ENCODE measurements around the gene RXFP2.

Gene RXFP2

GRCh38 chr13:31767175-31767900 is 28.0 kb downstream of the RXFP2 start:
- no peak for DNase-seq (ENCODE audit: low read depth in 2 of 3, low spot score in 1 of 3)

GRCh38 chr13:31768351-31768750 is 29.0 kb downstream of the RXFP2 start:
- no peak for DNase-seq (ENCODE audit: low read depth in 2 of 3, low spot score in 1 of 3)

- no peak for DNase-seq (ENCODE audit: low read depth in 2 of 3, low spot score in 1 of 3)
These were observed 30.2 kb downstream of the RXFP2 start for GRCh38 chr13:31769575-31769974.

- no peak for DNase-seq (ENCODE audit: low read depth in 2 of 3, low spot score in 1 of 3)
These were observed 32.9 kb downstream of the RXFP2 start for GRCh38 chr13:31772231-31772630.

- no peak for DNase-seq (ENCODE audit: low read depth in 2 of 3, low spot score in 1 of 3)
These were observed 34.2 kb downstream of the RXFP2 start for GRCh38 chr13:31773538-31773937.

GRCh38 chr13:31774186-31774750 is 34.9 kb downstream of the RXFP2 start:
- no peak for DNase-seq (ENCODE audit: low read depth in 2 of 3, low spot score in 1 of 3)

- no peak for DNase-seq (ENCODE audit: low read depth in 2 of 3, low spot score in 1 of 3)
These were observed 35.8 kb downstream of the RXFP2 start for GRCh38 chr13:31775148-31775547.

GRCh38 chr13:31775686-31776085 is 36.4 kb downstream of the RXFP2 start:
- DNase-seq (ENCODE audit: low read depth in 2 of 3, low spot score in 1 of 3) = no peak

- DNase-seq (ENCODE audit: low read depth in 2 of 3, low spot score in 1 of 3) = no peak
These were observed 41.7 kb downstream of the RXFP2 start for GRCh38 chr13:31781064-31781463.

GRCh38 chr13:31786011-31786410 is 46.7 kb downstream of the RXFP2 start:
- no peak for DNase-seq (ENCODE audit: low read depth in 2 of 3, low spot score in 1 of 3)

- DNase-seq (ENCODE audit: low read depth in 2 of 3, low spot score in 1 of 3) = no peak
These were observed 51.7 kb downstream of the RXFP2 start for GRCh38 chr13:31790992-31791391.

GRCh38 chr13:31793246-31793645 is 53.9 kb downstream of the RXFP2 start:
- no peak for DNase-seq (ENCODE audit: low read depth in 2 of 3, low spot score in 1 of 3)

- no peak for DNase-seq (ENCODE audit: low read depth in 2 of 3, low spot score in 1 of 3)
These were observed 55.1 kb downstream of the RXFP2 start for GRCh38 chr13:31794452-31794851.

- DNase-seq (ENCODE audit: low read depth in 2 of 3, low spot score in 1 of 3) = no peak
These were observed 57.9 kb downstream of the RXFP2 start for GRCh38 chr13:31797154-31797775.

GRCh38 chr13:31798189-31798588 is 58.9 kb downstream of the RXFP2 start:
- no peak for DNase-seq (ENCODE audit: low read depth in 2 of 3, low spot score in 1 of 3)

GRCh38 chr13:31801088-31801487 is 61.8 kb downstream of the RXFP2 start:
- no peak for DNase-seq (ENCODE audit: low read depth in 2 of 3, low spot score in 1 of 3)

GRCh38 chr13:31803311-31803710 is 64.0 kb downstream of the RXFP2 start:
- DNase-seq (ENCODE audit: low read depth in 2 of 3, low spot score in 1 of 3) = no peak

GRCh38 chr13:31805841-31806240 is 66.5 kb downstream of the RXFP2 start:
- DNase-seq (ENCODE audit: low read depth in 2 of 3, low spot score in 1 of 3) = no peak

- DNase-seq (ENCODE audit: low read depth in 2 of 3, low spot score in 1 of 3) = no peak
These were observed 67.8 kb downstream of the RXFP2 start for GRCh38 chr13:31807090-31807541.

GRCh38 chr13:31814536-31814935 is 75.2 kb downstream of the RXFP2 start:
- DNase-seq (ENCODE audit: low read depth in 2 of 3, low spot score in 1 of 3) = no peak

- DNase-seq (ENCODE audit: low read depth in 2 of 3, low spot score in 1 of 3) = no peak
These were observed 76.2 kb downstream of the RXFP2 start for GRCh38 chr13:31815361-31816144.

GRCh38 chr13:31818236-31818635 is 78.9 kb downstream of the RXFP2 start:
- no peak for DNase-seq (ENCODE audit: low read depth in 2 of 3, low spot score in 1 of 3)
